H1 (cell line): ENCODE data around the gene XIRP1.

Experiments
- EGR1 ChIP-seq: IDR thresholded peaks from 2 replicates; pipeline ENCODE4 v1.6.1; 2011; ENCODE audit warnings: low read depth, low read length, borderline replicate concordance
- PHF8 ChIP-seq: fragments of 200-600 bp; sonication (generic); conservative IDR thresholded peaks from 2 replicates; pipeline ENCODE4 v1.7.1; 2012; ENCODE audit warnings: low read depth, mild to moderate bottlenecking, inconsistent platforms, low read length, moderate library complexity
- TF ChIP-seq, protein P1 (sequence below), 3 experiments: IDR thresholded peaks; 1 replicate in 2 of 3; 2 replicates in 1 of 3; pipeline versions ENCODE4 v1.5.1 to v1.6.1; 2011; ENCODE audit warnings: low read length in 3 of 3, mild to moderate bottlenecking in 3 of 3, inconsistent platforms in 2 of 3, low read depth in 1 of 3, moderate library complexity in 1 of 3; ENCODE audit not compliant: insufficient read depth in 1 of 3; ENCODE audit errors: control extremely low read depth in 1 of 3

DNA sequence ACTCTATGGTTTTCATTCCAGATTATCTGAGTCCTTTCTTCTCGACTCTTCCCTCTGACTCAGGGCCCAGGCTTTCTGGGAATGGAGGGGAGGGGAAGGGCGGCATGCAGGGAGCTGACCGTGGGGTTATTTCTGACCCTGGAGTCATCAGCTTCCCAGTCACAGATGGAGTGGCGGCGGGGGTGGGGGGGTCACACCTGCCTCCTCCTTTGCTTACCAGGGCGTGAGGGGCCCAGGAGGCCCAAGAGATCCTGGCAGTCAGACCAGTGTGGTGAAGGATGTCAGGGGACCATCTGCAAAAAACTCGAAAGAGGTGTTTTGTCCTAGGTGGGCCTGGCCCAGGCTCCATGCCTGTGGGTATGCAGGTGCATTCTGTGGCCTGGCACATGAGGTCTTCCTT lies 996 bp upstream of the XIRP1 start:
- TF ChIP-seq PHF8: no peak
- TF ChIP-seq EGR1: no peak
- TF ChIP-seq, protein P1, sequence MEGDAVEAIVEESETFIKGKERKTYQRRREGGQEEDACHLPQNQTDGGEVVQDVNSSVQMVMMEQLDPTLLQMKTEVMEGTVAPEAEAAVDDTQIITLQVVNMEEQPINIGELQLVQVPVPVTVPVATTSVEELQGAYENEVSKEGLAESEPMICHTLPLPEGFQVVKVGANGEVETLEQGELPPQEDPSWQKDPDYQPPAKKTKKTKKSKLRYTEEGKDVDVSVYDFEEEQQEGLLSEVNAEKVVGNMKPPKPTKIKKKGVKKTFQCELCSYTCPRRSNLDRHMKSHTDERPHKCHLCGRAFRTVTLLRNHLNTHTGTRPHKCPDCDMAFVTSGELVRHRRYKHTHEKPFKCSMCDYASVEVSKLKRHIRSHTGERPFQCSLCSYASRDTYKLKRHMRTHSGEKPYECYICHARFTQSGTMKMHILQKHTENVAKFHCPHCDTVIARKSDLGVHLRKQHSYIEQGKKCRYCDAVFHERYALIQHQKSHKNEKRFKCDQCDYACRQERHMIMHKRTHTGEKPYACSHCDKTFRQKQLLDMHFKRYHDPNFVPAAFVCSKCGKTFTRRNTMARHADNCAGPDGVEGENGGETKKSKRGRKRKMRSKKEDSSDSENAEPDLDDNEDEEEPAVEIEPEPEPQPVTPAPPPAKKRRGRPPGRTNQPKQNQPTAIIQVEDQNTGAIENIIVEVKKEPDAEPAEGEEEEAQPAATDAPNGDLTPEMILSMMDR (IDR thresholded peaks at IDR 0.05; ENCODE audit: control extremely low read depth in 1 of 3, insufficient read depth in 1 of 3, low read depth in 1 of 3, low read length in 3 of 3): no peak
